Dedifferentiated amniotic fluid mesenchymal stem cell (primary cell): ENCODE measurements around the gene ADH1C.
"Not testable (repeated sequence)": the region's sequence is repeated elsewhere in the genome, so short reads cannot be mapped to it uniquely, and the experiment has no call there.

Source experiments
- DNase-seq: peaks from one replicate; pipeline ENCODE4 v3.0.0-alpha.2; 2016; ENCODE audit errors: extremely low spot score

The ADH1C gene

DNA sequence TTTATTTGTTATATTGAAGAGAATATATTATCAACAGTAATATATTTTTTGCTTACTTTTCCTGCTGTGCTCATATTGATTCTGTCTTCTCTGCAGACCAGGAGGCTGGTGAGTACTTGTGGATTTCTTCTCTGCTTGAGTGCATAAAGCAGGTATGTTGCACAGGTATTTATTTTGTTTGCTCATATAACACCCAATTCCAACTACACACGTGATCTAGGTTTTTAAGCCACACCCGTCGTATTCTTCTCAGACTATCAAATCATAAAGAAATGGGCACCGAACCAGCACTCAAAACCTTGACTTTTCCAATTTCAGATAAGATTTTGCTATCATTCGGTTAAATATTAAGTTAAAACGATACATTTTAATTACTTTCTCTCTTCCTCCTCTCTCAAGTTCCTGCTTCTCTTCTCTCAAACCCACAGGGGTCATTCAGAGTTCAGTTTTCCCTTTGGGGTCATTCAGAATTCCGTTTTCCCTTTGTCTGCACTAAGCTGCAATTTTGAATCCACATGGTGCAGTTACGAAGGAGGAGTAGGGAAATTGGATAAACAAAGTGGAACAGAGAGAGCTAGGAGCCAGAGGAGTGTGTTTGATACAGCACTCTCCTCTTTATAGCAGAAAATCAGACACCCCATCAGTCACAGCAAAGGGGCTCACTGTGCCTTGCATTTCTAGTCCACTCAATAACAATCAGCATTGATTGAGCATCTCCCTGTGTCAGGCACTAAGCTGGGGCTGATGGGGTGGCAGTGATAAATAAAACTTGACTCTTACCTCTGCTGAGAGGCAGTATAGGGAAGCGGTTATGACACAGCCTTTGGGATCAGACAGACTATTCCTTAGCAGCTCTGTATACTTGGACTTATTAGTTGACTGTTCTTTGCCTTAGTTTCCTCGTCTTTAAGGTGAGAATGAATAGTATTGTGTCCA is at the start of gene ADH1C:
Gene ADH1C (minus strand): TSS at position 145 of the 936 bp plus-strand sequence. CDS start 71 bp downstream, at position 74.
- no peak for DNase-seq

DNA sequence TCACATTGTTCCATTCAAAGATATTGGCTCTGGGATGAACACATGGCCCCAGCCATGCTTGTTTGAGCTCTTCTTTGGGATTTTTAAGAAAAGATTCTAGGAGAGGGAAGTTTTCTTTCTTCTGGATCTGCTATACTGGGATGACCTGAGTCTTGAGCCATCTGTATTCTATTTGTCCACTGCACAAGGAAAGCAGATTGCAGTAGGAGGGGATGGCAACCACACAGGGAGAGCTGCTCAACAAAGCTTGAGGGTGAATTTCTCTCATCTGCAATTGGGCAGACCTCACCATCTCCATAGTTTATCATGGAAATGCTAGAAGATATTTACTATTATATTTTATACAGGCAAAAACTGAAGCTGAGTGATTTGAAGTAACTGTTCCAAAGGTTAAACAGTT is 48.3 kb upstream of the ADH1C start:
- no peak for DNase-seq

DNA sequence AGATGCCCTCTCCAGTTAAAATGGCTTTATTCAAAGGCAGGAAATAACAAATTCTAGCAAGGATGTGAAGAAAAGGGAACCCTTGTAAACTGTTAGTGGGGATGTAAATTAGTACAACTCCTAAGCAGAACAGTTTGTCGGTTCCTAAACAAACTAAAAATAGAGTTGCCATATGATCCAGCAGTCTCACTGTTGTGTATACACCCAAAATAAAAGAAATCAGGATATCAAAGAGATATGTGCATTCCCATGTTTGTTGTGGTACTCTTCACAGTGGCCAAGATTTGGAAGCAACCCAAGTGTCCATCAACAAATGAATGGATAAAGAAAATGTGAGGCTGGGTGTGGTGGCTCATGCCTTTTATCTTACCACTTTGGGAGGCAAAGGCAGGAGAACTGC is 46.5 kb upstream of the ADH1C start:
- DNase-seq, result no peak

DNA sequence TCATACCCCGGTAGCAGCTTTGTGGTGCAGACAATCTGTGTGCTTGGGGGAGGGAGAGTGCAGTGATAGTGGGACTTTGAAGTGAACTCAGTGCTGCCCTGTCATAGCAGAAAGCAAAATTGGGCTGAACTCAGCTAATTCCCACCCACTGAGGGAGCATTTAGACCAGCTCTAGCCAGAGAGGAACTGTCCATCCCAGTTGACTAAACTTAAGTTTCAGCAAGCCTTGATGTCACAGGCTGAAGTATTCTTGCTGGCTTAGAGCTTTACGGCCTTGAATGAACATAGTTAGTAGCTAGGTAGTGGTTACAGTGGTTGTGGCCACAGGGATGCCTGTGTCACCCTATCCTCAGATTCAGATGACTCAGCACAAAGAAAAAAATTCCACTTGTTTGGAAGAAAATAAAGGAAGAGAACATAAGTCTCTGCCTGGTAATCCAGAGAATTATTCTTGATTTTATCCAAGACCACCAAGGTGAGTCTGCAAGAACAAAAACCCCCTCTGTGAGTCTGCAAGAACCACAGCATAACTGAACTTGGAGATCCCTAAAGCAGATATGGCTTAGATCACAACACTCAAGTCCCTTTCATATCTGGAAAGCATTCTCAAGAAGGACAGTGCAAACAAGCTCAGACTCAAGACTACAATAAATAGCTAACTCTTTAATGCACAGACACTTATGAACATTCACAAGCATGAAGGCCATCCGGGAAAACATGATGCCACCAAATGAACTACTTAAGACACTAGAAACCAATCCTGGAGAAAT is 43.2 kb upstream of the ADH1C start:
- DNase-seq, result peak; percentile 41

DNA sequence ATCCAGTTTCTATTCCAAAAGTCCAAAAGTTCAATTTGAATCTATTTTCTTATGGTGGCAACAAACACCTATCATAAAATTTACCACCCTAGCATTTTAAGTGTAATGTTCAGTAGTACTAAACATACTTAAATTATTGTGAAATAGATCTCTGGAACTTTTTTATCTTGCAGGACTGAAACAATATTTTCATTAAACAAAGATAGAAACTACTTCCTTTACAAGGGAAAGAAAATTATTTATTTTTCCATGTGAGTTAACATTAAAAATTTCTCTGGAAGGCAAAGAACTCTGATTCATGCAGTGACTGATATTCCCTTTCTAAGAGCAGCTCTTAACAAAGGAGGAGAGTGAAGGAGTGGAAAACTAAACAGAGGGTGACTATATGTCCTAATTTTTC is 42.4 kb upstream of the ADH1C start:
- DNase-seq, result peak; percentile 67

DNA sequence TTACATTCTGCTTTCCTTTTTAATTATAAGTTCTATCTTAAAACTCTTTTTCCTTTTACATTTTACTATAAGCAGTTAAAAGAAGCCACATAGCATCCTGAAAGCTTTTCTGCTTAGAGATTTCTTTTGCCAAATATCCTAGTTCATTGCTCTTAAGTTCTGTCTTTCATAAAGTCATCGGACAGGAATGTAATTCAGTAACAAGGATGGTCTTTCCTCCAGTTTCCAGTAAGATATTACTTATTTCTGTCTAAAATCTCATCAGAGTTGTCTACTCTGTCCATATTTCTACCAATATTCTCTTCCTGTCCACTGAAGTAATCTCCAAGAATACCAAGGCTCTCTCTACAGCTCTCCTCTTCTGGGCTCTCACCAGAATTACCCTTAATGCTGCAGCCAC is 37.5 kb upstream of the ADH1C start:
- peak; percentile 80 for DNase-seq

DNA sequence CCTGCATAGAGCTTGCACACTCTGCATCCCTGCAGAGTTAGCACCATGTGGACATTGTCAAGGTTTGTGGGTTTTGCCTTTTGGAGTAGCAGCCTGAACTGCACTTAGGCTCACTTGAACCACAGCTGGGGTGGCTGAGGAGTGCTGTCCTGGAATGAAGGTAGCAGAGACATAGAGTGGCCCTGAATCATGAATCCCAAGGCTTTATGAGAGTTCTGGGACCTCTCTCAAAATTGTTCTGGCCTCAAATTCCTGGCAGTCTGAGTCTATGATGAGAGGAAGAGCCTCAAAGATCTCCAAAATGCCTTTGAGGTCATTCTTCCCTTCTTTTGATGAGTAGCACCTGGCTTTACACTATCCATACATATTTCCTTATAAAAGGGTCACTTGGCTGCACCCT is 37.1 kb upstream of the ADH1C start:
- DNase-seq, result no peak

DNA sequence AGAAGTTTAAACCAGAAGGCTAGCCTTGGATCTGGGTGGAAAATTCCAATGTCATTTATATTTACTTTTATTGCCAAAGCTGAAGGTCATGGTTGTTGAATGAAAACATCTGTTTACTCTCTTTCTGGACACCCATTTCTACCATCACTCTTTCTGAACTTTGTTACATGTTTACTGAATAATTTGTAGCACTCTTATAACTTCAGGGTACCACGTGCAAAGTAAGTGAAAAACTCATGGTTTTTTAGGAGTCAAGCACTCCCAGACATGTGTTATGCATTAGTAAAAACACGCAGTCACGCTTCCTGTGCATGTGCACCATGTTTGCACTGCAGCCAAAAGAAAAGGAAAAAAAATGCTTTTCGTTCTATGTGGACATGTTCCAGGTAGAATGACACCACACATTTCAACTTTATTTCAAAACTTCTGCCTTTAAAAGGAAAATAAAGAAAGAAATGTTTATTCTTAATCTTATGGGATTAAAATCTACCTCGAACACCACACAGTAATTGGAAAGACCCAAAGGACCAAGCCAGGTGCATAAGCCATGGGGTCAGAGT is 31.4 kb upstream of the ADH1C start:
- DNase-seq, result peak; percentile 97

DNA sequence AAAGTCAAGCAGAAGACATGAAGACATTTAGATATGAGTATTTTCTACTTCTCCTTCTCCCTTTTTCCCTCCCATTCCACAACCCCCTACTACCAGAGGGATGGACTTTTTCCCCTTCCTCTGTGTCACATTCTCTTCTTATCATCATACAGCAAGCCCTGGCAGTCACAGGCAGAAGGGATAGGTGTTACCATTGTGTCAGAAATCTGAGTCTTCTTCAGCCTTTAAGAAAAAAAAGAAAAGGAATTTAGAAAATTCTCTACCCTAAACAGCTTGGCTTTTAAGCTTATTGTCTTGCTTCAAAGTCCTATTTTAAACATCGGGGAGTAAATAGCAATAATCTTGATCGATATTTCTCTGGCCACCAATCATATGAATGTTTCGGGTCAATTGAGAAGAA is 30.9 kb upstream of the ADH1C start:
- DNase-seq, result peak; percentile 44

DNA sequence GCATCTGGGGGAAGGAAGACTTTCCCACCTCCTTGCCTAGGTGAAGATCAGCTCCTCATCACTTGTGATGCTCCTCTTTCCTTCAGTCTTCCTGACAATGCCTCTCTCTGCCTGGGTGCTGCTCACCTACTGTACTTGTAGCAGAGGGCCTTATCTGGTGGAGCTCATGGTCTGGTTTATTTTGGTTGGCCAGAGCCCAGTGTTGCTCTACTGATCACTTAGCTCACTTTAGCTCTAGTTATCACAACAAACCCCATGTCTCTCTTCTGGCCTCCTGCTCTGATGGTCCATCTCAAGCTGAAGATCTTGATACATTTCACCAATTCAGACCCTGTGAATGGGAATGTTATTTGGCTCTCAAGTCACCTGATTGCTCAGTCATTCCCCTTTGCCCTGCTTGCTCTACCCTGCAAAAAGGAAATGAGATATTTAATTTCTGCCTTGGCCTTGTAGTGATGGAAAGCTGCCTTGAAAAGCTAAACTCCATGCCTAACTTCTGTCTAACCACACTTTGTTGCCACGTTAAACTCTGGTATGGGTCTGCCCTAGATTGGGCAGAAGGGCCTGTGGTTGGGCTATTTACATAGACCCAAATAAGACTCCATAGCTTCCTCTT is 30.3 kb upstream of the ADH1C start:
- DNase-seq, result no peak

DNA sequence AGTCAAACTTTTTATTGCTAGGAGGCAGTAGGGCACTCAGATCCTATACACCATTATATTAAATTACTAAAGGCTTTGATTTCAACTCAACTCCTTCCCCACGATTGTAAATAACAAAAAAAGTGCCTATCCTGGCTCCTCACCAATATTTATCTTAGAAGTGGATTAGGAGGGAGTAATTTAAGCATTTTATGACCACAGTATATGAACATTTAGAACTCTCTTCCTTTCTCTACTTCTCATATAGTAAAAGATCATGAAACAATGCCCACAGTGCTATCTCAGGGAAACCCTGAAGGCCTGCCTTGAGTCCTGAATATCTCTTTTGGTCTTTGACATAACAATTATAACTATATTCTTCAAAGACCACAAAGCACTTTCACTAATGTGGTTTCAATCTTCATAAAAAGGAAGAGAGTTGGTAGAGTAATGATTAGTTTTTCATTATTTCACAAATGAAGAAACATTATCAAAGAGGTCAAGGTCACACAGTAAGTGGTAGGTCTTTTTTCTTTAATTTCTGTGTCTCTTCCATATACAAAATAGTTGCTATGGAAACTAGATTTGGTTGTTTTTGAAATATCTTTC is 29.1 kb upstream of the ADH1C start:
- no peak for DNase-seq

DNA sequence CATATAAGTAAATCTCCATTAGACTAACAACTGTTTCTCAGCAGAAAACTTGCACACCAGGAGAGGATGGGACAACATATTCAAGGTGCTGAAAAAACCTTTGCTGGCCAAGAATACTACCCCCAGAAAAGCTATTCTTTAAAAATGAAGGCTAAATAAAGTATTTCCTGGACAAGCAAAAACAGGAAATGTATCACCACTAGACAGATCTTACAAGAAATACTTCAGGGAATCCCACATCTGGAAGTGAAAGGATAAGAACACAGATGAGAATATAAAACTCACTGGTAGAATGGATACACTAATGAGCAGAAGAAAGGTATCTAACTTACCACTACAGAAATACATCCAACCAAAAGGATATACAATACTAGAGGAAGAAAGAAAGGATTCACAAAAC is 27.0 kb upstream of the ADH1C start:
- no peak for DNase-seq

DNA sequence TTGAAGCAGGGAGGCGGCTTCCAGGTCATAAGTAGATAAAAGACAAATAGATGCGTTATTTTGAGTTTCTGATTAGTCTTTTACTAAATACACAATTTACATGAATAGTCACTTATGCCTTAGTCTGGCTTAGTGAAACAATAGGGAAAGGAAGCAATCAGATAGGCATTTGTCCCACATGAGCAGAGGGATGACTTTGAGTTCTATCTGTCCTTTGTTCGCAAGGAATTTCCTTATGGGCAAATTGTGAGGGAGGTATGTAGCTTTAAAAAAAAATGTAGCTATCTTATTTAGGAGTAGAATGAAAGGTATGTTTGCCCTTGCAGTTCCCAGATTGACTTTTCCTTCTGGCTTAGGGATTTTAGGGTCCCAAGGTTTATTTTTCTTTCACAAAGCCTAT is 26.3 kb upstream of the ADH1C start:
- no peak for DNase-seq

DNA sequence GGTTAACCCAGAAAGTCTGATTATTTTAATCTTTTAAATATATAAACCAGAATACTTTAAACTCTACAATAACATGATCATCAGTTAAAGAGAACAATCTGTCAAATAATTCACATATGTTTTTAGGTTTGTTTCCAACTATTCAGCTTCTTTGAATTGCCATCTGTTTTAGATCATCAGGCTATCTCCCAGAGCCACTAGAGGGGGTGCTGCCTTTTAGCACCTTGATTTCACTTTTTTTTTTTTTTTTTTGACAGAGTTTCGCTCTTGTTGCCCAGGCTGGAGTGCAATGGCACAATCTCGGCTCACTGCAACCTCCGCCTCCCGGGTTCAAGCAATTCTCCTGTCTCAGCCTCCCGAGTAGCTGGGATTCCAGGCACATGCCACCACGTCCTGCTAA is 24.8 kb upstream of the ADH1C start:
- DNase-seq, result peak; percentile 38

DNA sequence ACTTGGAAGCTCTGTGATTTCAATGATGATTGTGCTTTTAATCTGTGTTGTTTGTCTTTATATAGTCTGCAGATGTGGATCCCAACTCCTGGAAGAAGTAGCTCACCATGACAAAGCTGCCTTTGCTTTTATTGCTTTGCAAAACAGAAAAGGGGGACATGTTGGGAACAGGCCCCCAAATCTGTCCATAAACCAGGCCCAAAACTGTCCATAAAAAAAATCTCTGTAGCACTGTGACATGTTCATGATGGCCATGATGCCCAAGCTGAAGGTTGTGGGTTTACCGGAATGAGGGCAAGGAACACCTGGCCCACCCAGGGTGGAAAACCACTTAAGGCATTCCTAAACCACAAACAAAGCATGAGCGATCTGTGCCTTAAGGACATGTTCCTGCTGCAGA is 19.9 kb upstream of the ADH1C start:
- DNase-seq, result not testable (repeated sequence)

DNA sequence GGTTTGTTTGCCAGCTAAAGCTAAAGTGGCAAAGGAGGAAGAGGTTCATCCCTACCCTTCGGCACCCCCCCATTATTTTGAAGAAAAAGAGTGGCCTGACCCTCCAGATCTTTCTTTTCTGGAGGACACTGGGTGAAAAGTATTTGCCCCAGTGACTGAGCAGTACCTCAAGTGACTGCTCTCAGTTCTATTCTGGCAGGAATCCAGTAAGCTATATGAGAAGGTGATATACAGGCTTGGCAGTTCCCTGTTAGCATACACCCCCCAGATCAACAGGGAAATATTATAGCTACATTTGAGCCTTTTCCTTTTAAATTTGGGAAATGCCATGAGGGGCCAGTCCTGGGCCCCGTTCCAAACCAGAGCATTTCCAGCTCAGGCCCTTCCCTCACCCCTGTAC is 15.3 kb upstream of the ADH1C start:
- DNase-seq, result not testable (repeated sequence)

DNA sequence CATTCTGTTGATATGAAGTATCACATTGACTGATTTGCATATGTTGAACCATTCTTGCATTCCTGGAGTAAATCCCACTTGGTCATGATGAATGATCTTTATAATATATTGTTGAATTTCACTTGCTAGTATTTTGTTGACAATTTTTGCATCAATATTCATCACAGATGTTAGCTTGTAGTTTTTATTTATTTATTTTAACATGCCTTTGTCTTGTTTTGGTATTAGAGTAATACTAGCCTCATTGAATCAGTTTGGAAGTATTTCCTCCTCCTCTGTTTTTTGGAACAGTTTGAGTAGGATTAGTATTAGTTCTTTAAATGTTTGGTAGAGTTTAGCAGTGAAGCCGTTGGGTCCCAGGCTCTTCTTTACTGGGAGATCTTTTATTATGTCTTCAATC is 13.9 kb upstream of the ADH1C start:
- no peak for DNase-seq

DNA sequence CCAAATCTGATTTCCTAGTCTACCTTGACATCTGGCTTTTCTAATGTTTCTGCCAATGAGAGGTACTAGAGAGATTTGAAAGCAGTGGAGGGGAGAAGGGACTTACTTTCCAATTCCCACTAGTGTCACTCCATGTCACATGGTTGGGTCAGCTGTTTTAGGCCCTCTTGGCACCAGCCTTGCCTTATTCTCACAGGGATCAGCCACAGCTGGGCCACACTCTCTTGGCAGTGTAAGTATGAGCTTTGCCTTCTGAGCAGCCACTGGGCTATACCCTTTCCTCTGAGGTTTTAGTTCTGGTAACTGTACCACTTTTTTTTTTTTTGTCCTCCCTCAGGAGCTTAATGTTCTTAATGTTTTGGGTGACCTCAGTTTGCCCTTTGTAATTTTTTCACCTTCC is 10.2 kb upstream of the ADH1C start:
- no peak for DNase-seq

DNA sequence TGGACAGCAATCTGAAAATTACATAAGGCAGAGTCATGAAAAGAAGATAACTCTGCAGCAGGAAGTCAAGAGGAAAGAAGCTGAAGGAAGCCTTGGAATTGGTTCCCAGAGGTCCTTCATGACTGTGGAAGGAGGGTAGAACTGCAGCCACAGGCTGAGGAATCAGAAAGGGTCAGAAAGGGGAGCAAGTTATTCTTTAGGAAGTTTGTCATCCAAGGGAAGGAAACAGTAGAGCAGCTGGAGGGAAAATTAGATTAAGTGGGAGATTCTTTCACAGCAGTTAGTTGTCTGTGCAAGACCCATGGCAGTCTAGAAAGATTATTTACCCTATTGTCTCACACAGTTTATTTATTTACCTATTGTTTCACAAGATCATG is 9.3 kb upstream of the ADH1C start:
- DNase-seq, result no peak

DNA sequence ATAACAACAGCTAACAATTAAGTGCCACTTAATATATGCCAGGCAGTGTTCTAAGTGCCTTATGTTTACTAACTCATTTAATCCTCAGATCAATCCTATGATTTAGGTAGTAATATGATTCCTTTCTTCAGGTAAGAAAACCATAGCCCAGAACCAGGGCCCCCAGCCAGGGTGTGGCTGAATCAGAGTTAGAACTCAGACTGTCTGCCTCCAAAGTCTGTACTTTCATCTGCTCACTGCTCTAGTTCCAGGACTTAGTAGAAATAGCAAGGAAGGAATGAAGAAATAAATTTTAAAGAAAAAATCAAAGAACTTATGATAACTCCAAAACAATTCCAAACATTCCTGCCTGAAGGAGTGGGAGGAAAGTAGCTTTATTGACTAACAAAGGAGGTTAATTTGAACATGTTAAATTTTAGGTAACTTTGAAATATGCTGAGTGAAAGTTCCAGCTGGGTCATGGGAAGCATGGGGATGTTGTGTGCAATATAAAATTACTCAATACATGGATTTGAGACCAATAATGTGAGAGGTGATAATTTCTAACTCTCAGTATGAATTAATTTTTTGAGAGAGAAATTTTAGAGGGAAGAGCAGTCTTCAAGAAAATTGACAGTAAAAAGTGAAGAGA is 8.8 kb upstream of the ADH1C start:
- DNase-seq, result no peak

DNA sequence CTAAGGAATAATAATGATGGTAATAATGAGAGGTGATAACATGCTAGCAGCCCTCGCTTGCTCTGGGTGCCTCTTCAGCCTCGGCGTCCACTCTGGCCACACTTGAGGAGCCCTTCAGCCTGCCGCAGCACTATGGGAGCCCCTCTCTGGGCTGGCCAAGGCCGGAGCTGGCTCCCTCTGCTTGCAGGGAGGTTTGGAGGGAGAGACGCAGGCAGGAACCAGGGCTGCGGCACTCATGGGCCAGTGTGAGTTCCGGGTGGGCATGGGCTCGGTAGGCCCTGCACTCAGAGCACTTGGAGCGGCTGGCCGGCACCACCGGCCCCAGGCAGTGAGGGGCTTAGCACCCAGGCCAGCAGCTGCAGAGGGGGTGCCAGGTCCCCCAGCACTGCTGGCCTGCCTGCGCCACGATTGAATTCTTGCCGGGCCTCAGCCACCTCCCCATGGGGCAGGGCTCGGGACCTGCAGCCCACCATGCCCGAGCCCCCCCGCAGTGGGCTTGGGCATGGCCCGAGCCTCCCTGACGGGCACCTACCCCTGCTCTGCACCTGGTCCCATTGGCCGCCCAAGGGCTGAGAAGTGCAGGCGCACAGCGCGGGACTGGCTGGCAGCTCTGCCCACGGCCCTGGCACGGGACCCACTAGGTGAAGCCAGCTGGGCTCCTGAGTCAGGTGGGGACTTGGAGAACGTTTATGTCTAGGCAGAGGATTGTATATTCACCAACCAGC is 7.1 kb upstream of the ADH1C start:
- no peak for DNase-seq
